HG03521 (cell line): ENCODE results near the gene STRIP2.
A peak's percentile ranks its signal among the peaks of the same experiment; 100 is the strongest.

Source experiments
- ATAC-seq: cut with Tn5 transposase; IDR thresholded peaks from one replicate; pipeline ENCODE4 v1.9.1; 2021; ENCODE audit warnings: mild to moderate bottlenecking, moderate library complexity; ENCODE audit not compliant: unreplicated experiment

The STRIP2 gene

GRCh38 chr7:129489491-129489890, 55.3 kb downstream of the STRIP2 start:
- no peak for ATAC-seq

- no peak for ATAC-seq
Measured at GRCh38 chr7:129492391-129492790, 58.2 kb downstream of the STRIP2 start.

GRCh38 chr7:129493555-129493954, 59.3 kb downstream of the STRIP2 start:
- ATAC-seq: no peak

- peak; percentile 83 for ATAC-seq
Measured at GRCh38 chr7:129494041-129494440, 59.8 kb downstream of the STRIP2 start.

- no peak for ATAC-seq
Measured at GRCh38 chr7:129495987-129496386, 61.8 kb downstream of the STRIP2 start.

- no peak for ATAC-seq
Measured at GRCh38 chr7:129496653-129497052, 62.4 kb downstream of the STRIP2 start.

GRCh38 chr7:129497156-129497555, 62.9 kb downstream of the STRIP2 start:
- no peak for ATAC-seq

- no peak for ATAC-seq
Measured at GRCh38 chr7:129498021-129498420, 63.8 kb downstream of the STRIP2 start.

- no peak for ATAC-seq
Measured at GRCh38 chr7:129499999-129500398, 65.8 kb downstream of the STRIP2 start.

- peak; percentile 92 for ATAC-seq
Measured at GRCh38 chr7:129501760-129502707, 67.8 kb downstream of the STRIP2 start, which contains the start of gene SMKR1. Gene SMKR1, plus strand, starts transcription at chr7:129502531. Its CDS starts 294 bp downstream, at chr7:129502825.

- ATAC-seq: no peak
Measured at GRCh38 chr7:129502708-129503685, 68.8 kb downstream of the STRIP2 start.

- no peak for ATAC-seq
Measured at GRCh38 chr7:129503725-129504124, 69.5 kb downstream of the STRIP2 start.

- ATAC-seq: no peak
Measured at GRCh38 chr7:129512192-129512591, 78.0 kb downstream of the STRIP2 start.

- ATAC-seq: no peak
Measured at GRCh38 chr7:129513546-129513945, 79.3 kb downstream of the STRIP2 start.

- ATAC-seq: no peak
Measured at GRCh38 chr7:129514683-129515082, 80.5 kb downstream of the STRIP2 start.

- ATAC-seq: no peak
Measured at GRCh38 chr7:129515381-129515780, 81.1 kb downstream of the STRIP2 start.

- ATAC-seq: no peak
Measured at GRCh38 chr7:129517931-129518330, 83.7 kb downstream of the STRIP2 start.

GRCh38 chr7:129519464-129519863, 85.2 kb downstream of the STRIP2 start:
- ATAC-seq: no peak

GRCh38 chr7:129522088-129522970, 88.1 kb downstream of the STRIP2 start:
- ATAC-seq: no peak

GRCh38 chr7:129522971-129523340, 88.7 kb downstream of the STRIP2 start:
- no peak for ATAC-seq
